Measurements from ENCODE around the gene ZNF451. TPM values are rescaled to one million over a fixed set of nuclear protein-coding genes. Genes with fewer than 3 reads are reported as not detected.

ZNF451 gene
- 63.0 and 65.3 TPM in 2 replicates for total RNA-seq

GRCh38 chr6:57089687-57090457, at the start of gene ZNF451:
Gene ZNF451 (plus strand): TSS chr6:57090188. CDS start chr6:57090254, 66 bp downstream.

GRCh38 chr6:57046332-57047256, 43.4 kb upstream of the ZNF451 start, which contains the start of gene KIAA1586:
Gene KIAA1586 (plus strand): TSS chr6:57046693. CDS start chr6:57046756, 63 bp downstream.

GRCh38 chr6:57172136-57173055, 82.4 kb downstream of the ZNF451 start, which contains the start of gene BAG2:
Gene BAG2 (plus strand): TSS chr6:57172326. CDS start chr6:57172698, 372 bp downstream.

Other genes starting within 250 kb of the ZNF451 start
- 6.5 and 12.8 TPM in 2 replicates for gene BEND6, start 135.1 kb upstream of the ZNF451 start, total RNA-seq
- 15.1 and 17.2 TPM in 2 replicates for gene KIAA1586, start 43.5 kb upstream of the ZNF451 start, total RNA-seq
- gene BAG2, start 82.1 kb downstream of the ZNF451 start, total RNA-seq, result 28.2 and 35.7 TPM in 2 replicates
- 69.7 and 71.0 TPM in 2 replicates for gene RAB23, start 132.1 kb downstream of the ZNF451 start, total RNA-seq
- gene PRIM2, start 227.4 kb downstream of the ZNF451 start, total RNA-seq, result 25.3 and 54.0 TPM in 2 replicates